Breast epithelium (tissue), 4 donors: ENCODE data around the gene VPS72. TPM values are rescaled to one million over a fixed set of nuclear protein-coding genes. Genes with fewer than 3 reads are reported as not detected.

Source experiments
- DNase-seq, 2 donors: peaks; one replicate each; pipeline ENCODE4 v3.0.0-alpha.2; 2019; ENCODE audit warnings: low spot score in 2 of 2
- H3K27ac ChIP-seq, 2 donors: fragments of 200-600 bp; sonication (generic) in 1 of 2; one replicate each; pipeline ENCODE4 v1.5.1; 2016 to 2019; ENCODE audit warnings: mild to moderate bottlenecking in 1 of 2
- H3K27me3 ChIP-seq, 2 donors: fragments of 200-600 bp; sonication (generic) in 1 of 2; one replicate each; pipeline versions ENCODE4 v1.5.1 to v1.6.0; 2017 to 2019; ENCODE audit warnings: control low read depth in 1 of 2, mild to moderate bottlenecking in 1 of 2
- H3K36me3 ChIP-seq: fragments of 200-600 bp; one replicate; pipeline ENCODE4 v1.5.1; 2019
- H3K4me1 ChIP-seq, 2 donors: fragments of 200-600 bp; sonication (generic); one replicate each; pipeline ENCODE4 v1.5.1; 2016 to 2019; ENCODE audit warnings: control low read depth in 1 of 2
- H3K4me3 ChIP-seq, 3 donors: fragments of 200-600 bp; sonication (generic); 1 replicate in 2 of 3; 2 replicates in 1 of 3; pipeline ENCODE4 v1.5.1; 2016 to 2019; ENCODE audit warnings: mild to moderate bottlenecking in 3 of 3, moderate library complexity in 2 of 3
- H3K9me3 ChIP-seq, 2 donors: fragments of 200-600 bp; sonication (generic) in 1 of 2; one replicate each; pipeline ENCODE4 v1.5.1; 2016 to 2019; ENCODE audit warnings: control low read depth in 1 of 2
- POLR2A ChIP-seq: fragments of 450-650 bp; IDR thresholded peaks from one replicate; pipeline ENCODE4 v1.6.1; 2016; ENCODE audit warnings: antibody characterized with exemption, mild to moderate bottlenecking, moderate library complexity
- POLR2AphosphoS5 ChIP-seq, 3 donors: sonication (generic); formaldehyde crosslinking; IDR thresholded peaks; one replicate each; pipeline ENCODE4 v1.6.1; 2017; ENCODE audit warnings: antibody characterized with exemption in 3 of 3
- intact Hi-C: fragments of 100-400 bp; cut with DNase I; formaldehyde crosslinking; loops from one replicate; pipeline ENCODE4 v1.15.1; 2023; ENCODE audit warnings: low total_unique reads
- total RNA-seq, 3 donors: library from RNA; depleted of rRNA; stranded (reverse); fragments of >200 nt; gene quantifications; one replicate each; pipeline ENCODE4 v1.1.0, GENCODE V29; 2016
- TF ChIP-seq, protein P1 (sequence below), 3 donors: fragments of 450-650 bp; IDR thresholded peaks; one replicate each; pipeline ENCODE4 v1.5.1; 2016 to 2017; ENCODE audit warnings: antibody characterized with exemption in 3 of 3, mild to moderate bottlenecking in 3 of 3, moderate library complexity in 3 of 3

Gene VPS72
- total RNA-seq, 3 donors from 2014 or later, result 34.6 to 49.0 (median 34.7) TPM

- H3K36me3 ChIP-seq, result no peaks in the 10 kb centered on the region
- intact Hi-C loops, result no loop called here
These were observed 13.4 kb downstream of the VPS72 start for GRCh38 chr1:151176514-151177045.

DNA sequence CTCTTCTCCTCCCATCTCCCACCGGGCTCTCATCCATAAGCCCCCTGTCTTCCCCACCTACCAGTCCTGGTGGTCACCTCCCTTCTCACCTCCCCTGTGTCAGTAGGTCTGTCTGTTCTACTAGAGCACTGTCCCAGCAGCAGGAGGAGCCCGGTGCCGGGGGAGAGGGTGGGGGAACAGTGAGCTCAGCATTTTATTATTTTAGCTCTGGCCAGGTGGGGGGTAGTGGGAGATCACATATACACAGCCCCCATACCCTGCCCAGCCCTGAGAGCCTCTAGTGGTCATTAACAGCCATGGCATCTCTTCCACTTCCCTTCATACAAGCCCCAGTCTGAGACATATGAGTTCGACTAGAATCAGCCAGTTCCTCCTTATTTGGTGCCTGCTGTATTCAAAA lies 14.1 kb downstream of the VPS72 start, which contains the start of gene TMOD4:
Gene TMOD4, minus strand, starts transcription at position 119 of the 400 bp plus-strand sequence. CDS start 1,106 bp downstream, outside the sequence.
- no peak for DNase-seq
- TF ChIP-seq POLR2A (no peak), POLR2AphosphoS5 (IDR thresholded peaks at IDR 0.05) (no peak)
- TF ChIP-seq, protein P1, sequence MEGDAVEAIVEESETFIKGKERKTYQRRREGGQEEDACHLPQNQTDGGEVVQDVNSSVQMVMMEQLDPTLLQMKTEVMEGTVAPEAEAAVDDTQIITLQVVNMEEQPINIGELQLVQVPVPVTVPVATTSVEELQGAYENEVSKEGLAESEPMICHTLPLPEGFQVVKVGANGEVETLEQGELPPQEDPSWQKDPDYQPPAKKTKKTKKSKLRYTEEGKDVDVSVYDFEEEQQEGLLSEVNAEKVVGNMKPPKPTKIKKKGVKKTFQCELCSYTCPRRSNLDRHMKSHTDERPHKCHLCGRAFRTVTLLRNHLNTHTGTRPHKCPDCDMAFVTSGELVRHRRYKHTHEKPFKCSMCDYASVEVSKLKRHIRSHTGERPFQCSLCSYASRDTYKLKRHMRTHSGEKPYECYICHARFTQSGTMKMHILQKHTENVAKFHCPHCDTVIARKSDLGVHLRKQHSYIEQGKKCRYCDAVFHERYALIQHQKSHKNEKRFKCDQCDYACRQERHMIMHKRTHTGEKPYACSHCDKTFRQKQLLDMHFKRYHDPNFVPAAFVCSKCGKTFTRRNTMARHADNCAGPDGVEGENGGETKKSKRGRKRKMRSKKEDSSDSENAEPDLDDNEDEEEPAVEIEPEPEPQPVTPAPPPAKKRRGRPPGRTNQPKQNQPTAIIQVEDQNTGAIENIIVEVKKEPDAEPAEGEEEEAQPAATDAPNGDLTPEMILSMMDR (IDR thresholded peaks at IDR 0.05), result peak in 1 of 3 donors; percentile 13
- Histone ChIP-seq H3K4me1 (no peaks in the 10 kb centered on the region), H3K36me3 (no peaks in the 10 kb centered on the region), H3K27me3 (no peaks in the 10 kb centered on the region), H3K9me3 (no peaks in the 10 kb centered on the region), H3K4me3 (no peak within 1 kb of the TSS), H3K27ac (no peak within 1 kb of the TSS)
- intact Hi-C loops, result no loop called here

More at GRCh38 chr1:151176514-151177045, 13.4 kb downstream of the VPS72 start:
- DNase-seq, result no peak
- Histone ChIP-seq H3K9me3 (no peaks in the 10 kb centered on the region), H3K27me3 (no peaks in the 10 kb centered on the region), H3K4me3 (no peak overlapping the region), H3K4me1 (no peaks in the 10 kb centered on the region), H3K27ac (no peak overlapping the region)
- no peak for TF ChIP-seq POLR2AphosphoS5 (IDR thresholded peaks at IDR 0.05)
- TF ChIP-seq POLR2A, result no peak
- TF ChIP-seq, protein P1 (IDR thresholded peaks at IDR 0.05), result no peak

GRCh38 chr1:151175041-151175741 lies 14.8 kb downstream of the VPS72 start:
- Histone ChIP-seq H3K36me3 (no peaks in the 10 kb centered on the region), H3K27ac (no peak overlapping the region), H3K9me3 (no peaks in the 10 kb centered on the region), H3K27me3 (no peaks in the 10 kb centered on the region), H3K4me1 (no peaks in the 10 kb centered on the region), H3K4me3 (no peak overlapping the region)
- intact Hi-C loops, result no loop called here
- DNase-seq, result no peak
- TF ChIP-seq, protein P1 (IDR thresholded peaks at IDR 0.05), result no peak
- no peak for TF ChIP-seq POLR2AphosphoS5 (IDR thresholded peaks at IDR 0.05)

DNA sequence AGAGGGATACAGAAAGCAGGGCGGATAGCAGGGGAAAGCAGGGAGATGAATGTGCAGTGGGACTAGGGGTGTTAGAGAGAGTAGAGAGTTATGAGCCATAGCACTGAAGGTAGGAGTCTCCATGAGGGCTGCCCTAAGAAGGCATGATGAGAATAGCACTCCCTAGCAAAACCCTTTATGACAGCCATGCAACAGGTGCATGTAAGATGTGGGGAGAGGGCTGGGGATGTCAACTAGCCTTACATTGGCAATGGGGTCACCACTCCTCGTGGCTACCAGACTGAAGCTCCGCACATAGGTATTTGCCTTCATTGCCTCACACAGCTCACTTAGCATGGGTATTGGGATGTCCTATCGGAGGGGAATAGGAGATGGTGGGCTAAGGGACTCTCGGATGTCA lies 18.8 kb downstream of the VPS72 start:
- intact Hi-C loops, result no loop called here
- Histone ChIP-seq H3K27me3 (no peaks in the 10 kb centered on the region), H3K4me1 (peaks cover 0 to 9% of the 10 kb centered on the region in 2 donors), H3K27ac (no peak overlapping the region), H3K4me3 (no peak overlapping the region), H3K36me3 (no peaks in the 10 kb centered on the region), H3K9me3 (no peaks in the 10 kb centered on the region)
- DNase-seq, result no peak
- TF ChIP-seq, protein P1 (IDR thresholded peaks at IDR 0.05), result no peak
- TF ChIP-seq POLR2A (no peak), POLR2AphosphoS5 (IDR thresholded peaks at IDR 0.05) (no peak)

- intact Hi-C loops, result no loop called here
- H3K27me3 ChIP-seq, result no peaks in the 10 kb centered on the region
- H3K27ac ChIP-seq, result no peak overlapping the region
- H3K4me3 ChIP-seq, result peak overlapping the region; percentile 67 to 82 (median 70)
- H3K36me3 ChIP-seq, result no peaks in the 10 kb centered on the region
- H3K9me3 ChIP-seq, result no peaks in the 10 kb centered on the region
- no peak for DNase-seq
- H3K4me1 ChIP-seq, result peaks cover 4 to 17% of the 10 kb centered on the region in 2 donors
- TF ChIP-seq, protein P1 (IDR thresholded peaks at IDR 0.05), result no peak
- TF ChIP-seq POLR2AphosphoS5 (IDR thresholded peaks at IDR 0.05) (no peak), POLR2A (no peak)
These were observed 22.9 kb downstream of the VPS72 start for GRCh38 chr1:151167116-151167515.
